SK-N-SH (cell line): ENCODE results near the gene KRTAP4-9. TPM values are rescaled to one million over a fixed set of nuclear protein-coding genes. Genes with fewer than 3 reads are reported as not detected.

Experiments
- CTCF ChIA-PET: fragments of 300-600, 350-600 bp; formaldehyde crosslinking; extraction: SDS; loops from one replicate; lab custom pipeline; 2021; lab: Yijun Ruan, JAX
- POLR2A ChIA-PET: fragments of 350-600 bp; sonication (Branson Sonifier 250); formaldehyde crosslinking; extraction: SDS; loops from one replicate; lab custom pipeline; 2020; ENCODE audit warnings: antibody characterized with exemption, inconsistent platforms; lab: Yijun Ruan, JAX
- DNase-seq: peaks from one replicate; pipeline ENCODE4 v3.0.0; 2012
- H2AFZ ChIP-seq: fragments of 200-600 bp; sonication (generic); 2 replicates; pipeline ENCODE4 v1.8.1; 2016; ENCODE audit warnings: antibody characterized with exemption, mild to moderate bottlenecking, low read depth
- H3F3A ChIP-seq: fragments of 200-600 bp; sonication (generic); replicated peaks from 2 replicates; pipeline ENCODE3; 2016; ENCODE audit warnings: antibody characterized with exemption, mild to moderate bottlenecking; ENCODE audit not compliant: insufficient read depth
- H3K27ac ChIP-seq, 2 experiments: fragments of 200-500 bp in 1 of 2; fragments of 200-600 bp in 1 of 2; sonication (Bioruptor generic) in 1 of 2; sonication (generic), shearing (Covaris generic) in 1 of 2; 2 replicates each; pipeline versions ENCODE4 v1.5.1 to v1.6.1; 2014 to 2016; ENCODE audit warnings: low read depth in 2 of 2, inconsistent platforms in 1 of 2, low read length in 1 of 2, mild to moderate bottlenecking in 1 of 2, mixed read lengths in 1 of 2
- H3K27me3 ChIP-seq: fragments of 200-600 bp; sonication (generic), shearing (Covaris generic); 2 replicates; pipeline ENCODE4 v1.6.1; 2016; ENCODE audit warnings: mixed run types; ENCODE audit not compliant: insufficient read depth
- H3K36me3 ChIP-seq, 2 experiments: fragments of 200-500 bp in 1 of 2; fragments of 200-600 bp in 1 of 2; sonication (Bioruptor generic) in 1 of 2; sonication (generic) in 1 of 2; replicated peaks in 1 of 2; 2 replicates each; pipeline versions ENCODE3 to v1.5.1; 2014 to 2016; ENCODE audit warnings: low read length in 1 of 2, mild to moderate bottlenecking in 1 of 2; ENCODE audit not compliant: insufficient read depth in 2 of 2, control insufficient read depth in 1 of 2
- H3K4me1 ChIP-seq, 2 experiments: fragments of 200-500 bp in 1 of 2; fragments of 200-600 bp in 1 of 2; sonication (Bioruptor generic) in 1 of 2; sonication (generic), shearing (Covaris generic) in 1 of 2; 2 replicates each; pipeline versions ENCODE4 v1.5.1 to v1.6.1; 2014 to 2016; ENCODE audit warnings: low read depth in 1 of 2, low read length in 1 of 2, mixed run types in 1 of 2; ENCODE audit not compliant: insufficient read depth in 2 of 2, control insufficient read depth in 1 of 2
- H3K4me2 ChIP-seq: fragments of 200-600 bp; sonication (generic), shearing (Covaris generic); 2 replicates; pipeline ENCODE4 v1.6.1; 2017; ENCODE audit warnings: mixed run types
- H3K4me3 ChIP-seq, 2 experiments: fragments of 200-500 bp in 1 of 2; fragments of 200-600 bp in 1 of 2; sonication (Bioruptor generic) in 1 of 2; sonication (generic), shearing (Covaris generic) in 1 of 2; 2 replicates each; pipeline versions ENCODE4 v1.5.1 to v1.8.1; 2014 to 2016; ENCODE audit warnings: low read depth in 2 of 2, inconsistent platforms in 1 of 2, low read length in 1 of 2, mild to moderate bottlenecking in 1 of 2, mixed read lengths in 1 of 2, moderate library complexity in 1 of 2
- H3K79me2 ChIP-seq: fragments of 200-600 bp; sonication (generic); 2 replicates; pipeline ENCODE4 v1.8.1; 2017; ENCODE audit warnings: mild to moderate bottlenecking; ENCODE audit not compliant: insufficient read depth
- H3K9ac ChIP-seq: fragments of 200-600 bp; sonication (generic); 2 replicates; pipeline ENCODE4 v1.6.1; 2017; ENCODE audit warnings: mixed run types
- H3K9me2 ChIP-seq: fragments of 200-600 bp; sonication (generic); 2 replicates; pipeline ENCODE4 v1.6.1; 2017; ENCODE audit warnings: mixed run types
- H3K9me3 ChIP-seq: fragments of 200-600 bp; sonication (generic); 2 replicates; pipeline ENCODE4 v1.6.1; 2017; ENCODE audit warnings: mixed run types, mild to moderate bottlenecking, moderate library complexity
- H4K20me1 ChIP-seq: fragments of 200-600 bp; sonication (generic); 2 replicates; pipeline ENCODE4 v1.6.1; 2017; ENCODE audit warnings: mild to moderate bottlenecking, mixed run types; ENCODE audit not compliant: insufficient read depth
- CHD2 ChIP-seq: fragments of 150-350 bp; IDR thresholded peaks from 2 replicates; pipeline ENCODE4 v1.6.1; 2018; ENCODE audit warnings: low read length; ENCODE audit not compliant: partially characterized antibody
- ELF1 ChIP-seq: IDR thresholded peaks from 2 replicates; pipeline ENCODE4 v1.4.0; 2012
- EP300 ChIP-seq, 2 experiments: IDR thresholded peaks; 2 replicates each; pipeline versions ENCODE4 v1.4.0 to v1.6.1; 2012; ENCODE audit warnings: borderline replicate concordance in 1 of 2, low read depth in 1 of 2, low read length in 1 of 2
- EZH2phosphoT487 ChIP-seq: fragments of 200-600 bp; sonication (generic); IDR thresholded peaks from 2 replicates; pipeline ENCODE4 v1.6.1; 2017; ENCODE audit warnings: low read depth, mixed run types, mild to moderate bottlenecking, antibody characterized with exemption, moderate library complexity, borderline replicate concordance
- GATA2 ChIP-seq: sonication (generic); formaldehyde crosslinking; IDR thresholded peaks from 2 replicates; pipeline ENCODE4 v1.5.0; 2020; ENCODE audit warnings: mild to moderate bottlenecking, missing genetic modification reagents
- JUND ChIP-seq: IDR thresholded peaks from 2 replicates; pipeline ENCODE4 v1.4.0; 2012
- MEF2A ChIP-seq: IDR thresholded peaks from 2 replicates; pipeline ENCODE4 v1.4.0; 2012; ENCODE audit warnings: low read depth, borderline replicate concordance
- NFIC ChIP-seq: IDR thresholded peaks from 2 replicates; pipeline ENCODE4 v1.4.0; 2012; ENCODE audit warnings: borderline replicate concordance
- NRF1 ChIP-seq: IDR thresholded peaks from 2 replicates; pipeline ENCODE4 v1.6.1; 2012; ENCODE audit warnings: low read depth, mild to moderate bottlenecking, low read length
- POLR2AphosphoS5 ChIP-seq: IDR thresholded peaks from 2 replicates; pipeline ENCODE4 v1.6.1; 2012; ENCODE audit warnings: low read depth, low read length
- RAD21 ChIP-seq: IDR thresholded peaks from 2 replicates; pipeline ENCODE4 v1.6.1; 2012; ENCODE audit warnings: mild to moderate bottlenecking, low read length
- RCOR1 ChIP-seq: fragments of 150-350 bp; IDR thresholded peaks from 2 replicates; pipeline ENCODE4 v1.6.1; 2017; ENCODE audit warnings: antibody characterized with exemption, low read length
- RFX5 ChIP-seq: IDR thresholded peaks from 2 replicates; pipeline ENCODE4 v1.6.1; 2012; ENCODE audit warnings: mild to moderate bottlenecking, improper control_type of control experiment, low read length
- SIN3A ChIP-seq: IDR thresholded peaks from 2 replicates; pipeline ENCODE4 v1.6.1; 2012; ENCODE audit warnings: low read depth, mild to moderate bottlenecking, low read length, moderate library complexity, borderline replicate concordance
- SMC3 ChIP-seq: IDR thresholded peaks from 2 replicates; pipeline ENCODE4 v1.6.1; 2012; ENCODE audit warnings: low read depth, low read length, improper control_type of control experiment
- TAF1 ChIP-seq: IDR thresholded peaks from 2 replicates; pipeline ENCODE4 v1.6.1; 2012; ENCODE audit warnings: low read depth, mild to moderate bottlenecking, low read length, moderate library complexity, borderline replicate concordance
- WGBS: methylation state at CpG from one replicate; pipeline ENCODE4 v1.1.6; 2017; ENCODE audit warnings: low lambda C conversion rate; 5-methylcytosine and 5-hydroxymethylcytosine counted together
- polyA plus RNA-seq, 3 experiments: library from polyadenylated mRNA; depleted of rRNA; stranded (reverse); fragments of >200 nt; gene quantifications; 2 replicates each; pipeline ENCODE4 v1.2.3, GENCODE V29; 2012
- TF ChIP-seq, protein P1 (sequence below): IDR thresholded peaks from 2 replicates; pipeline ENCODE4 v1.4.0; 2012; ENCODE audit warnings: low read depth
- TF ChIP-seq, protein P2 (sequence below): fragments of 150-350 bp; IDR thresholded peaks from 2 replicates; pipeline ENCODE4 v1.6.1; 2016; ENCODE audit warnings: mild to moderate bottlenecking, low read depth, low read length
- TF ChIP-seq, protein P3 (sequence below): IDR thresholded peaks from 2 replicates; pipeline ENCODE4; 2012
- TF ChIP-seq, protein P4 (sequence below): fragments of 150-350 bp; IDR thresholded peaks from 2 replicates; pipeline ENCODE4 v1.6.1; 2017; ENCODE audit warnings: antibody characterized with exemption, low read length, low read depth, borderline replicate concordance

Gene KRTAP4-9
- polyA plus RNA-seq, 1 of the 3 experiments (the other 2 are of a cell fraction) = not detected

DNA sequence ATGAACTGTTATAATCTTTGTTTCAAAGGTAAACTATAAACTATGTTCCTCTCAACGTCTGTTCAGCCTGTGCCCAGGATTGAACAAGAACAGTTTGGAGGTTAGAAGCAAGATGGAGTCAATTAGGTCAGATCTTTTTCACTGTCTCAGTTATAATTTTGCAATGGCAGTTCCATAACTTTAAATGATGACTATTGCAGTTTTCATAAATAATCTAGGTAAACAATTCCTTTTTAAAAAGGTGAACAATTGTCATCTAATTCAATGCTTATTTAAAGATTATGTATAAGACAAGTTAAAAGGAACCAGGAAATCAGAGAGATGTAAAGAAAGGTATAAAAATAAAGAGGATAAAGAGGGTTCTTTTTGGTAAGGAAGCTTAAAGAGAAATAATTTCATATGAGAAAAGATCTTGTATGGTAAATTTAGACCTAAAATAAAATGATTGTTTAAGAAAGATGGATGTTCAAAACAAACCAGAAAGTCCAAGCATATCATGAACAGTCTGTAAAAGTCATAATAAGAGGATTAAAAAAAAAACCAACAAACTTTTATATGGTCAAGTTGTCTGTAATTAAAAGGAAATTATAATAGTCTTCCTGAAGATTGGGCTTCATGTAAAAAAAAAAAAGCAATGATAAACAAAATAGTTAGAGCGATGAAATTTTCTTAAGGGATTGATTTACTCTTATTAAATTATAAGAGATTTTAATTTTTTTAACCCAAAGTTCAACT is 6.1 kb downstream of the KRTAP4-9 start:
- Histone ChIP-seq H3K4me2 (no peak overlapping the region), H4K20me1 (no peaks in the 10 kb centered on the region), H3K79me2 (no peaks in the 10 kb centered on the region), H3K27ac (no peak overlapping the region), H3K4me1 (no peaks in the 10 kb centered on the region), H2AFZ (no peak overlapping the region), H3K36me3 (no peaks in the 10 kb centered on the region), H3K9ac (no peak overlapping the region), H3K4me3 (no peak overlapping the region), H3K27me3 (no peaks in the 10 kb centered on the region; the same call in 1 of the 2 replicates), H3F3A (no peaks in the 10 kb centered on the region), H3K9me3 (peaks cover 9% of the 10 kb centered on the region; the same call in 1 of the 2 replicates), H3K9me2 (no peaks in the 10 kb centered on the region)
- no peak for DNase-seq
- 12% methylated on average over 2 of the region's 2 CpGs for WGBS
- POLR2A ChIA-PET = no interaction called here
- CTCF ChIA-PET = interaction anchor here (1.9 kb wide), 1 partner anchor 438 kb away, joined by 5 read pairs; no protein-coding TSS in a partner anchor
- TF ChIP-seq RAD21 (no peak), TAF1 (no peak), SIN3A (no peak), GATA2 (CRISPR knock-in tag) (no peak), POLR2AphosphoS5 (no peak), CHD2 (no peak), EZH2phosphoT487 (no peak), EP300 (IDR thresholded peaks at IDR 0.05; ENCODE audit: borderline replicate concordance in 1 of 2, low read depth in 1 of 2, low read length in 1 of 2) (no peak), MEF2A (no peak), NRF1 (no peak), NFIC (no peak), RCOR1 (no peak), SMC3 (no peak), ELF1 (no peak), JUND (no peak)
- TF ChIP-seq, protein P1, sequence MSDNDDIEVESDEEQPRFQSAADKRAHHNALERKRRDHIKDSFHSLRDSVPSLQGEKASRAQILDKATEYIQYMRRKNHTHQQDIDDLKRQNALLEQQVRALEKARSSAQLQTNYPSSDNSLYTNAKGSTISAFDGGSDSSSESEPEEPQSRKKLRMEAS = no peak
- TF ChIP-seq, protein P2, sequence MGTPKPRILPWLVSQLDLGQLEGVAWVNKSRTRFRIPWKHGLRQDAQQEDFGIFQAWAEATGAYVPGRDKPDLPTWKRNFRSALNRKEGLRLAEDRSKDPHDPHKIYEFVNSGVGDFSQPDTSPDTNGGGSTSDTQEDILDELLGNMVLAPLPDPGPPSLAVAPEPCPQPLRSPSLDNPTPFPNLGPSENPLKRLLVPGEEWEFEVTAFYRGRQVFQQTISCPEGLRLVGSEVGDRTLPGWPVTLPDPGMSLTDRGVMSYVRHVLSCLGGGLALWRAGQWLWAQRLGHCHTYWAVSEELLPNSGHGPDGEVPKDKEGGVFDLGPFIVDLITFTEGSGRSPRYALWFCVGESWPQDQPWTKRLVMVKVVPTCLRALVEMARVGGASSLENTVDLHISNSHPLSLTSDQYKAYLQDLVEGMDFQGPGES = no peak

DNA sequence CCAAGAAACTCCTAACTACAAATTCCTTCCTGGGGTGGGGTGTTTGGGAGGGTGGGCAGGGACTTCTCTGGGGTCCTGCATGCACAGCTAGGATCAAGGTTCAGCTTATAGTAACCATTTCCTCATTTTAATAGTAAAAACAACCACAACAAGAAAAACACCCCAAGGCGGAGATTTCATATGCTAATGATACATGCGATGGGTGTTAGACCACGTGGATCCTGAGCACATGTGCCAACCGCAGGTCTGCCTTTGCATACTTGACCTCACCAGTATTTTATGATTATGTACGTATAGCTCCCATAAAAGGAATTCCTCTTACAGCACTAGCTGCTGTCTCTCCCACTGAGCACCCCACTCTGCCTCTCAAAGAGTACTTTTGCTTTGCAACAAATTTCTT is 11.1 kb downstream of the KRTAP4-9 start:
- no peak for DNase-seq
- no peak overlapping the region for H3K9ac ChIP-seq
- H3K27me3 ChIP-seq = no peaks in the 10 kb centered on the region; the same call in 1 of the 2 replicates
- H4K20me1 ChIP-seq = no peaks in the 10 kb centered on the region
- no peaks in the 10 kb centered on the region for H3K9me2 ChIP-seq
- no peaks in the 10 kb centered on the region for H3K79me2 ChIP-seq
- no peaks in the 10 kb centered on the region for H3F3A ChIP-seq
- H3K4me3 ChIP-seq = no peak overlapping the region
- H3K4me1 ChIP-seq = peaks cover 0 to 9% of the 10 kb centered on the region in 2 experiments; a peak in 1 of 4 replicates
- H3K9me3 ChIP-seq = peaks cover 9% of the 10 kb centered on the region; the same call in 1 of the 2 replicates
- no peak overlapping the region for H2AFZ ChIP-seq
- no peak overlapping the region for H3K4me2 ChIP-seq
- CTCF ChIA-PET = interaction anchor here (0.6 kb wide), 1 partner anchor 446 kb away, joined by 3 read pairs; no protein-coding TSS in a partner anchor
- no peak for TF ChIP-seq RFX5
- TF ChIP-seq NRF1 = no peak
- no peak for TF ChIP-seq TAF1
- TF ChIP-seq POLR2AphosphoS5 = no peak
- TF ChIP-seq, protein P3, sequence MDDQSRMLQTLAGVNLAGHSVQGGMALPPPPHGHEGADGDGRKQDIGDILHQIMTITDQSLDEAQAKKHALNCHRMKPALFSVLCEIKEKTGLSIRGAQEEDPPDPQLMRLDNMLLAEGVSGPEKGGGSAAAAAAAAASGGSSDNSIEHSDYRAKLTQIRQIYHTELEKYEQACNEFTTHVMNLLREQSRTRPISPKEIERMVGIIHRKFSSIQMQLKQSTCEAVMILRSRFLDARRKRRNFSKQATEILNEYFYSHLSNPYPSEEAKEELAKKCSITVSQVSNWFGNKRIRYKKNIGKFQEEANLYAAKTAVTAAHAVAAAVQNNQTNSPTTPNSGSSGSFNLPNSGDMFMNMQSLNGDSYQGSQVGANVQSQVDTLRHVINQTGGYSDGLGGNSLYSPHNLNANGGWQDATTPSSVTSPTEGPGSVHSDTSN = no peak
- TF ChIP-seq RCOR1 = no peak
- TF ChIP-seq, protein P4, sequence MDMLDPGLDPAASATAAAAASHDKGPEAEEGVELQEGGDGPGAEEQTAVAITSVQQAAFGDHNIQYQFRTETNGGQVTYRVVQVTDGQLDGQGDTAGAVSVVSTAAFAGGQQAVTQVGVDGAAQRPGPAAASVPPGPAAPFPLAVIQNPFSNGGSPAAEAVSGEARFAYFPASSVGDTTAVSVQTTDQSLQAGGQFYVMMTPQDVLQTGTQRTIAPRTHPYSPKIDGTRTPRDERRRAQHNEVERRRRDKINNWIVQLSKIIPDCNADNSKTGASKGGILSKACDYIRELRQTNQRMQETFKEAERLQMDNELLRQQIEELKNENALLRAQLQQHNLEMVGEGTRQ = no peak
- TF ChIP-seq MEF2A = no peak
- WGBS = 21% methylated on average over 5 of the region's 5 CpGs
- POLR2A ChIA-PET = no interaction called here
- no peaks in the 10 kb centered on the region for H3K36me3 ChIP-seq
- no peak overlapping the region for H3K27ac ChIP-seq
